ENCODE data around the gene MIB1.

The MIB1 gene

GRCh38 chr18:21820811-21821143, 80.2 kb downstream of the MIB1 start:
- DNase-seq, result no peak

GRCh38 chr18:21823848-21824247, 83.3 kb downstream of the MIB1 start:
- no peak for DNase-seq

- no peak for DNase-seq
These were observed 85.6 kb downstream of the MIB1 start for GRCh38 chr18:21826196-21826595.

- DNase-seq, result no peak
These were observed 86.2 kb downstream of the MIB1 start for GRCh38 chr18:21826641-21827302.

- DNase-seq, result no peak
These were observed 89.9 kb downstream of the MIB1 start for GRCh38 chr18:21830532-21830931.

GRCh38 chr18:21831413-21831831, 90.8 kb downstream of the MIB1 start:
- DNase-seq, result no peak

- DNase-seq, result no peak
These were observed 93.2 kb downstream of the MIB1 start for GRCh38 chr18:21833604-21834298.

GRCh38 chr18:21834299-21834660, 93.7 kb downstream of the MIB1 start:
- DNase-seq, result no peak

GRCh38 chr18:21841570-21841969, 101.0 kb downstream of the MIB1 start:
- DNase-seq, result no peak

- DNase-seq, result no peak
These were observed 102.7 kb downstream of the MIB1 start for GRCh38 chr18:21843341-21843740.

- DNase-seq, result peak; percentile 31
These were observed 110.9 kb downstream of the MIB1 start for GRCh38 chr18:21851327-21851961.

- no peak for DNase-seq
These were observed 112.4 kb downstream of the MIB1 start for GRCh38 chr18:21853016-21853415.

- DNase-seq, result no peak
These were observed 113.4 kb downstream of the MIB1 start for GRCh38 chr18:21853775-21854552.

- no peak for DNase-seq
These were observed 114.8 kb downstream of the MIB1 start for GRCh38 chr18:21855432-21855831.

- DNase-seq, result no peak
These were observed 117.3 kb downstream of the MIB1 start for GRCh38 chr18:21857871-21858270.

GRCh38 chr18:21858544-21858943, 118.0 kb downstream of the MIB1 start:
- DNase-seq, result no peak

- DNase-seq, result no peak
These were observed 123.8 kb downstream of the MIB1 start for GRCh38 chr18:21864386-21864785.

- DNase-seq, result no peak
These were observed 124.5 kb downstream of the MIB1 start for GRCh38 chr18:21865043-21865442.

- no peak for DNase-seq
These were observed 128.2 kb downstream of the MIB1 start for GRCh38 chr18:21868770-21869169.

- no peak for DNase-seq
These were observed 149.0 kb downstream of the MIB1 start for GRCh38 chr18:21889570-21889969.

- DNase-seq, result no peak
These were observed 154.2 kb downstream of the MIB1 start for GRCh38 chr18:21894619-21895367.

GRCh38 chr18:21896732-21897336, 156.2 kb downstream of the MIB1 start:
- DNase-seq, result no peak
